Measurements from ENCODE around the gene DOCK6.

Gene DOCK6

DNA sequence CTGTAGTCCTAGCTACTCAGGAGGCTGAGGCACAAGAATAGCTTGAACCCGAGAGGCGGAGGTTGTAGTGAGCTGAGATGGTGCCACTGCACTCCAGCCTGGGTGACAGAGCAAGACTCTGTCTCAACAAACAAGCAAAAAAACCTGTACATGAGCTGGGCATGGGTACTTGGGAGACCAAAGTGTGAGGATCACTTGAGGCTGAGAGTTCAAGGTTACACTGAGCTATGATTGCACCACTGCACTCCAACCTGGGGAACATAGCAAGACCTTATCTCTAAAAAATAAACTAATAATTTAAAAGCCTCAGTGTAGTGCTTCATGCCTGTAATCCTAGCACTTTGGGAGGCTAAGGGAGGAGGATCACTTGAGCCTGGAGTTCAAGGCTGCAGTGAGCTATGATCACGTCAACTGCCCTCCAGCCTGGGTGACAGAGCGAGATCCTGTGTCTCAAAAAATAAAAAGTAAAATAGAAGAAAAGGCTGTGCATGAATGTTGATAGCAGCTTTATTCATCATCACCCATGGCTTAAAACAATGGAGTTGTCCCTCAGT is 12.3 kb upstream of the DOCK6 start:
- no peak for DNase-seq

- no peak for DNase-seq
These were observed 11.7 kb upstream of the DOCK6 start for GRCh38 chr19:11273989-11274388.

GRCh38 chr19:11273296-11273695 is 11.0 kb upstream of the DOCK6 start:
- DNase-seq, result no peak

- DNase-seq, result no peak
These were observed 7.1 kb upstream of the DOCK6 start for GRCh38 chr19:11269408-11269807.

DNA sequence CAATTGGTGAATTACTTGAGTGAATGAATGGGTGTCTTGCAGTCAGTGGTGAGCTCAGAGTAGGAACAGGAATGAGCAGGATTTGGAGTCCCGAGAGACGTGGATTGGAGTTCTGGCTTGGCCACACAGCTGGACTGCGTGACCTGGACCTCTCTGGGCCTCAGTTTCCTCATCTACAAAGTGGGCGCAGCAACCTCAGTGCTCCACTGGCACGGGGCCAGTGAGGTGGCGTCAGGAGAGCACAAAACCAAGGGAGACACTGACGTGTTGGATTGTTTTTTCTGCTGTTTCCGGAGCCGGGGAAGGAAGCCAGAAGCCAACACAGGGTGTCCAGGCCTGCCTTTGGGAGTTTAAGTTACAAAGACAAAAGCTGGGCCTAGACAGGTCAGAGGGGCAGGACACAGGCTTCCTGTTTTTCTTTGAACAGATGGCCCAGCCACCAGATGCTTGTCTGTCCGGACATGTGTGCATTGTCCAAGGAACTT is 6.5 kb upstream of the DOCK6 start:
- no peak for DNase-seq

DNA sequence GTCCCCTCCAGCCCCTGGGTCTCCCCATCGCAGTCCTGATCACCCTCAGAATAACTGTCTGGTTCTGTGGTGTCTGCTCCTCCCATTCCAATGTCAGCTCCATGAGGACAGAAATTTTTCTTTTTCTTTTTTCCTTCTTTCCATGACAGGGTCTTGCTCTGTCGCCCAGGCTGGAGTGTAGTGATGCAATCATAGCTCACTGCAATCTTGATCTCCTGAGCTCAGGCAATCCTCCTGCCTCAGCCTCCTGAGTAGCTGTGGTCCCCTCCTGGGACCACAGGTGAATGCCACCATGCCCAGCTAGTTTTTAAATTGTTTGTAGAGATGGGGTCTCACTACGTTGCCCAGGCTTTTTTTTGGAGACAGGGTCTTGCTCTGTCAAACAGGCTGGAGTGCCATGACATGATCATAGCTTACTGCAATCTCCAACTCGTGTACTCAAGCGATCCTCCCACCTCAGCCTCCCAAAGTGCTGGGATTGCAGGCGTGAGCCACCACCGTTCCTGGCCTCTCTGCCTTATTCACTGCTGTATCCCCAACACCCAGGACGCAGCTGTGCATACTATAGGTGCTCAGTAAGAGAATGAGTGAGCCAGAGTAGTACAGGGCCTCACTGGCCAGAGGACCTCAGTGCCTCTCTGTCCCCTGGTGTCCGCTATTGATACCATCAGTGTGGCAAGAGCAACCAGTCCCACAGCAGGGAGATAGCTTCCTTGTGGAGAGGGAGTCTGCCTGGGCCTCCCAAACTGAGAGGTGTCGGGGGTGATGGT is 5.2 kb upstream of the DOCK6 start:
- no peak for DNase-seq

DNA sequence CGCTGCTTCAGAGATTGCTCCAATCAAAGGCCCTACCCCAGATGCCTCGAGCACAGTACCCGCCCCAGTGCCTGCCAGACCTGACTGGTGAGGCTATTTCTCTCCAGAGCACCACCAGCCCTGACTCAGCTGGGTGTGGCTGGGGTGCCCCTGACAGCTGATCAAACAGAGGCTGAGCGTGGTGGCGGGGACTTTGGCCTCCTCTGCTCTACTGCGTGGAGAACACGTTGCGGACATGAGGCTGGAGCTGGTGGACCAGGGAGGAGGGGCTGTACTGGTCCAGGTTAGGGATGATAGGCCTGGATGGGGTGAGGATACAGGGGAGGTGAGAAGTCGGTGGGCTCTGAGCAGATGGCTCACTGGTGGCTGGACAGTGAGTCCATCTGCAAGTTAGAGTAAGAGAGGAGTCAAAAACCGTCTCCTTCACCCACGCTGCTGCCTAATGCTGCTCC is 3.5 kb upstream of the DOCK6 start:
- no peak for DNase-seq

GRCh38 chr19:11265177-11265784 is 3.0 kb upstream of the DOCK6 start:
- DNase-seq, result no peak

- no peak for DNase-seq
These were observed 2.3 kb upstream of the DOCK6 start for GRCh38 chr19:11264452-11265176.

GRCh38 chr19:11263726-11264125 is 1.4 kb upstream of the DOCK6 start:
- no peak for DNase-seq

DNA sequence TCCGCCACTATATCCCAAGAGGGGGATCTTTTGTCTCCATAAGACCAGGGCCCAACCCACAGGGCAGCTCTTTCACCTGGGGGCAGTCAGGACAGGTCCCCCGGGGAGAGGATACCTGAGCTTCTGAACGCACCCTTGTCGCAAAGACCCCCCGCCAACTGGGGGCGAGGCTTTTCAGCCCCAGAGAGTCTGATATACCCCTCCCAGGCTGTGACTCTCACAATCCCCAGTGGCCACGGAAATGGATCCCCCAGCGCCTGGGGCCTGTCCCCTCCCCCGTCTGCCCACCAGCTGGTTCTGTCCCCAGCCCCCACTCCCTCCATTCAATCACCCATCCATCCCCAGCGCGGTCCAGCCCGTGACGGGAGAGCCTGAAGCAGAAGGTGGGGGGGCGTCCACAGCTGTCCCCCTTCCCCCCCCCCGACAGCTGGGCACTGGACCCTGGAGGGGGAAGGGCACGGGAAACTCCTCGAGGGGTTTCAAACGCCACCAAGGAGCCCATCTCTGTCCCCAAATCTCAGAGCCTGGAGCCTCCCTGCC is 823 bp downstream of the DOCK6 start:
- no peak for DNase-seq

DNA sequence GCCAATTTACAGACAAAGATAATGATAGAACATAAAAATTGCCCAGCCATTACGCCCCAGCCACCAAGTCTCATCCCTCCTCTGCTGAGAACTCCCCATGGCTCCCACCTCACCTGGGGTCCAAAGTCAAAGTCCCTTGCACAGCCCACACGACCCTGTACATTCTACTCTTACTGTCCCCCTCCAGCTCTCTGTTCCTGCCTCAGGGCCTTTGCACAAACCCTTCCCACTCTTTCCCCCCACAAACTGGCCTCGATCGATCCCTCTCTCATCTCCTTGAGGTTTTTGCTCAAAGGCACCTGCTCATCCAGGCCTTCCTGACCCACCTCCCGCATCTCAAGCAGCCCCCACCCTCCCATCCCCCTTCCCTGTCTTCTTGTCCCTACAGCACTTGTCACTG is 1.3 kb downstream of the DOCK6 start:
- no peak for DNase-seq

- DNase-seq, result no peak
These were observed 4.4 kb downstream of the DOCK6 start for GRCh38 chr19:11257846-11258380.

GRCh38 chr19:11256189-11256588 is 6.1 kb downstream of the DOCK6 start:
- no peak for DNase-seq

DNA sequence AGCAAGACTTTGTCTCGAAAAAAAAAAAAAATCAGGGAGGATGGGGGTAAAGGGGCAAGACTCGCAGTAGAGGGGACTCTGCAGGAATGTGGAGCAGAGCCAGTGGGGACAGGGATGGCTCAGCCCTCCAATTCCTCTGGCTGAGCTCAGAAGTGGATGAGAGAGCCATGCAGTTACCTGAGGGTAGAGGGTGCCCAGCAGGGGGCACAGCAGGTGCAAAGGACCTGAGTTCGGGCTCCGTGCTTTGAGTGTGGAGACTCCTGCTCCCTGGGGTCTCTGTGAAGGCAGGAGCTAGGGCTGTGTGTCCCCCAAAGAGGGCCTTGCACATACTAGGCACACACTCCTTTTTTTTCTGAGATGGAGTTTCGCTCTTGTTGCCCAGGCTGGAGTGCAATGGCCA is 7.7 kb downstream of the DOCK6 start:
- no peak for DNase-seq

- no peak for DNase-seq
These were observed 9.5 kb downstream of the DOCK6 start for GRCh38 chr19:11252665-11253355.

GRCh38 chr19:11251650-11252314 is 10.5 kb downstream of the DOCK6 start:
- DNase-seq, result no peak

- no peak for DNase-seq
These were observed 11.1 kb downstream of the DOCK6 start for GRCh38 chr19:11251217-11251616.

GRCh38 chr19:11248852-11249251 is 13.5 kb downstream of the DOCK6 start:
- no peak for DNase-seq

DNA sequence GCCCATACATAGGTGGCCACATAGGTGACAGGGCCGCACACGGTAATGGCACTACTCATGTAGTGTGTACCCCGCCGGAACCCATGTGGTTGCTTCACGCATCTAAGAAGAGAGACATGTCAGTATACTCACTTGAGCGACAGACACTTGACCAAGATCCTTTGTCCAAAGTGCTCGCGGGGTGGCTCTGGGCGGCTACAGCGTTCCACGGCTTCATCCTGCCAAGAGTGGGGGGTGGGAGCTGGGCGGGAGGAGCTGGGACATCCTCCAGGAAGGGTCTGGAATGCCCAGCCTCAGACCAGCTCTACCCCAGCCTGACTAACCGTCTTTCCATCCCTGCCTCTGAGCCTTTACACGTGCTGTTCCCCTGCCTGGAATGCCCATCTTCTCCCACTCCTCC is 14.4 kb downstream of the DOCK6 start:
- DNase-seq, result no peak

- DNase-seq, result no peak
These were observed 14.9 kb downstream of the DOCK6 start for GRCh38 chr19:11247391-11247790.

- DNase-seq, result no peak
These were observed 15.4 kb downstream of the DOCK6 start for GRCh38 chr19:11246941-11247340.
